ENCODE results near the gene LRCH3. TPM values are rescaled to one million over a fixed set of nuclear protein-coding genes. Genes with fewer than 3 reads are reported as not detected.

LRCH3 gene
- total and polyA plus RNA-seq, 2 of the 13 experiments (the other 11 are each of a cell fraction or from before 2014, with no cell fraction given): 25.5 to 103 TPM

DNA sequence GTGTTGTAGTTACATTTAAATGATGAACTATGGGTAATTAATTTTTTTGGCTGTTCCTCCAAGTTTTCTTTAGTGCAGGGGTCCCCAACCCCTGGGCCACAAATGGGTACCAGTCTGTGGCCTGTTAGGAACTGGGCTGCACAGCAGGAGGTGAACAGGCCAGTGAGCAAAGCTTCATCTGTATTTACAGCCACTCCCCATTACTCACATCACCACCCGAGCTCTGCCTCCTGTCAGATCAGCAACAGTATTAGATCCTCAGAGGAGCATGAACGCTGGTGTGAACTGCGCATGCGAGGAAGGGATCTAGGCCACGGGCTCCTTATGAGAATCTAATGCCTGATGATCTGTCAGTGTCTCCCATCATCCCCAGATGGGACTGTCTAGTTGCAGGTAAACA lies 83.0 kb downstream of the LRCH3 start (continued):
- TF ChIP-seq, protein P1, sequence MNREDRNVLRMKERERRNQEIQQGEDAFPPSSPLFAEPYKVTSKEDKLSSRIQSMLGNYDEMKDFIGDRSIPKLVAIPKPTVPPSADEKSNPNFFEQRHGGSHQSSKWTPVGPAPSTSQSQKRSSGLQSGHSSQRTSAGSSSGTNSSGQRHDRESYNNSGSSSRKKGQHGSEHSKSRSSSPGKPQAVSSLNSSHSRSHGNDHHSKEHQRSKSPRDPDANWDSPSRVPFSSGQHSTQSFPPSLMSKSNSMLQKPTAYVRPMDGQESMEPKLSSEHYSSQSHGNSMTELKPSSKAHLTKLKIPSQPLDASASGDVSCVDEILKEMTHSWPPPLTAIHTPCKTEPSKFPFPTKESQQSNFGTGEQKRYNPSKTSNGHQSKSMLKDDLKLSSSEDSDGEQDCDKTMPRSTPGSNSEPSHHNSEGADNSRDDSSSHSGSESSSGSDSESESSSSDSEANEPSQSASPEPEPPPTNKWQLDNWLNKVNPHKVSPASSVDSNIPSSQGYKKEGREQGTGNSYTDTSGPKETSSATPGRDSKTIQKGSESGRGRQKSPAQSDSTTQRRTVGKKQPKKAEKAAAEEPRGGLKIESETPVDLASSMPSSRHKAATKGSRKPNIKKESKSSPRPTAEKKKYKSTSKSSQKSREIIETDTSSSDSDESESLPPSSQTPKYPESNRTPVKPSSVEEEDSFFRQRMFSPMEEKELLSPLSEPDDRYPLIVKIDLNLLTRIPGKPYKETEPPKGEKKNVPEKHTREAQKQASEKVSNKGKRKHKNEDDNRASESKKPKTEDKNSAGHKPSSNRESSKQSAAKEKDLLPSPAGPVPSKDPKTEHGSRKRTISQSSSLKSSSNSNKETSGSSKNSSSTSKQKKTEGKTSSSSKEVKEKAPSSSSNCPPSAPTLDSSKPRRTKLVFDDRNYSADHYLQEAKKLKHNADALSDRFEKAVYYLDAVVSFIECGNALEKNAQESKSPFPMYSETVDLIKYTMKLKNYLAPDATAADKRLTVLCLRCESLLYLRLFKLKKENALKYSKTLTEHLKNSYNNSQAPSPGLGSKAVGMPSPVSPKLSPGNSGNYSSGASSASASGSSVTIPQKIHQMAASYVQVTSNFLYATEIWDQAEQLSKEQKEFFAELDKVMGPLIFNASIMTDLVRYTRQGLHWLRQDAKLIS (CRISPR knock-in tag; IDR thresholded peaks at IDR 0.05): no peak
- TF ChIP-seq, protein P2, sequence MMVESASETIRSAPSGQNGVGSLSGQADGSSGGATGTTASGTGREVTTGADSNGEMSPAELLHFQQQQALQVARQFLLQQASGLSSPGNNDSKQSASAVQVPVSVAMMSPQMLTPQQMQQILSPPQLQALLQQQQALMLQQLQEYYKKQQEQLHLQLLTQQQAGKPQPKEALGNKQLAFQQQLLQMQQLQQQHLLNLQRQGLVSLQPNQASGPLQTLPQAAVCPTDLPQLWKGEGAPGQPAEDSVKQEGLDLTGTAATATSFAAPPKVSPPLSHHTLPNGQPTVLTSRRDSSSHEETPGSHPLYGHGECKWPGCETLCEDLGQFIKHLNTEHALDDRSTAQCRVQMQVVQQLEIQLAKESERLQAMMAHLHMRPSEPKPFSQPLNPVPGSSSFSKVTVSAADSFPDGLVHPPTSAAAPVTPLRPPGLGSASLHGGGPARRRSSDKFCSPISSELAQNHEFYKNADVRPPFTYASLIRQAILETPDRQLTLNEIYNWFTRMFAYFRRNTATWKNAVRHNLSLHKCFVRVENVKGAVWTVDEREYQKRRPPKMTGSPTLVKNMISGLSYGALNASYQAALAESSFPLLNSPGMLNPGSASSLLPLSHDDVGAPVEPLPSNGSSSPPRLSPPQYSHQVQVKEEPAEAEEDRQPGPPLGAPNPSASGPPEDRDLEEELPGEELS (CRISPR knock-in tag; IDR thresholded peaks at IDR 0.05): no peak
- no peak for TF ChIP-seq KAT7 (CRISPR knock-in tag; IDR thresholded peaks at IDR 0.05; ENCODE audit: borderline replicate concordance)
- TF ChIP-seq, protein P3, sequence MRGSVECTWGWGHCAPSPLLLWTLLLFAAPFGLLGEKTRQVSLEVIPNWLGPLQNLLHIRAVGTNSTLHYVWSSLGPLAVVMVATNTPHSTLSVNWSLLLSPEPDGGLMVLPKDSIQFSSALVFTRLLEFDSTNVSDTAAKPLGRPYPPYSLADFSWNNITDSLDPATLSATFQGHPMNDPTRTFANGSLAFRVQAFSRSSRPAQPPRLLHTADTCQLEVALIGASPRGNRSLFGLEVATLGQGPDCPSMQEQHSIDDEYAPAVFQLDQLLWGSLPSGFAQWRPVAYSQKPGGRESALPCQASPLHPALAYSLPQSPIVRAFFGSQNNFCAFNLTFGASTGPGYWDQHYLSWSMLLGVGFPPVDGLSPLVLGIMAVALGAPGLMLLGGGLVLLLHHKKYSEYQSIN (CRISPR knock-in tag; IDR thresholded peaks at IDR 0.05; ENCODE audit: borderline replicate concordance): no peak
- TF ChIP-seq MLLT10 (CRISPR knock-in tag; IDR thresholded peaks at IDR 0.05): no peak
- TF ChIP-seq SKI (IDR thresholded peaks at IDR 0.05; ENCODE audit: partially characterized antibody): no peak
- no peak for TF ChIP-seq ZNF263 (CRISPR knock-in tag; IDR thresholded peaks at IDR 0.05)
- no peak for TF ChIP-seq RFX1 (IDR thresholded peaks at IDR 0.05)
- no peak for TF ChIP-seq TGIF2 (CRISPR knock-in tag; IDR thresholded peaks at IDR 0.05)
- TF ChIP-seq, protein P4, sequence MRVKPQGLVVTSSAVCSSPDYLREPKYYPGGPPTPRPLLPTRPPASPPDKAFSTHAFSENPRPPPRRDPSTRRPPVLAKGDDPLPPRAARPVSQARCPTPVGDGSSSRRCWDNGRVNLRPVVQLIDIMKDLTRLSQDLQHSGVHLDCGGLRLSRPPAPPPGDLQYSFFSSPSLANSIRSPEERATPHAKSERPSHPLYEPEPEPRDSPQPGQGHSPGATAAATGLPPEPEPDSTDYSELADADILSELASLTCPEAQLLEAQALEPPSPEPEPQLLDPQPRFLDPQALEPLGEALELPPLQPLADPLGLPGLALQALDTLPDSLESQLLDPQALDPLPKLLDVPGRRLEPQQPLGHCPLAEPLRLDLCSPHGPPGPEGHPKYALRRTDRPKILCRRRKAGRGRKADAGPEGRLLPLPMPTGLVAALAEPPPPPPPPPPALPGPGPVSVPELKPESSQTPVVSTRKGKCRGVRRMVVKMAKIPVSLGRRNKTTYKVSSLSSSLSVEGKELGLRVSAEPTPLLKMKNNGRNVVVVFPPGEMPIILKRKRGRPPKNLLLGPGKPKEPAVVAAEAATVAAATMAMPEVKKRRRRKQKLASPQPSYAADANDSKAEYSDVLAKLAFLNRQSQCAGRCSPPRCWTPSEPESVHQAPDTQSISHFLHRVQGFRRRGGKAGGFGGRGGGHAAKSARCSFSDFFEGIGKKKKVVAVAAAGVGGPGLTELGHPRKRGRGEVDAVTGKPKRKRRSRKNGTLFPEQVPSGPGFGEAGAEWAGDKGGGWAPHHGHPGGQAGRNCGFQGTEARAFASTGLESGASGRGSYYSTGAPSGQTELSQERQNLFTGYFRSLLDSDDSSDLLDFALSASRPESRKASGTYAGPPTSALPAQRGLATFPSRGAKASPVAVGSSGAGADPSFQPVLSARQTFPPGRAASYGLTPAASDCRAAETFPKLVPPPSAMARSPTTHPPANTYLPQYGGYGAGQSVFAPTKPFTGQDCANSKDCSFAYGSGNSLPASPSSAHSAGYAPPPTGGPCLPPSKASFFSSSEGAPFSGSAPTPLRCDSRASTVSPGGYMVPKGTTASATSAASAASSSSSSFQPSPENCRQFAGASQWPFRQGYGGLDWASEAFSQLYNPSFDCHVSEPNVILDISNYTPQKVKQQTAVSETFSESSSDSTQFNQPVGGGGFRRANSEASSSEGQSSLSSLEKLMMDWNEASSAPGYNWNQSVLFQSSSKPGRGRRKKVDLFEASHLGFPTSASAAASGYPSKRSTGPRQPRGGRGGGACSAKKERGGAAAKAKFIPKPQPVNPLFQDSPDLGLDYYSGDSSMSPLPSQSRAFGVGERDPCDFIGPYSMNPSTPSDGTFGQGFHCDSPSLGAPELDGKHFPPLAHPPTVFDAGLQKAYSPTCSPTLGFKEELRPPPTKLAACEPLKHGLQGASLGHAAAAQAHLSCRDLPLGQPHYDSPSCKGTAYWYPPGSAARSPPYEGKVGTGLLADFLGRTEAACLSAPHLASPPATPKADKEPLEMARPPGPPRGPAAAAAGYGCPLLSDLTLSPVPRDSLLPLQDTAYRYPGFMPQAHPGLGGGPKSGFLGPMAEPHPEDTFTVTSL (CRISPR knock-in tag; IDR thresholded peaks at IDR 0.05; ENCODE audit: borderline replicate concordance): no peak
- TF ChIP-seq CENPT (CRISPR knock-in tag; IDR thresholded peaks at IDR 0.05; ENCODE audit: low read depth): no peak
